Suprapubic skin (tissue), 4 donors: ENCODE results near the gene UNC5CL. TPM values are rescaled to one million over a fixed set of nuclear protein-coding genes. Genes with fewer than 3 reads are reported as not detected.

Source experiments
- DNase-seq, 2 donors: peaks; one replicate each; pipeline ENCODE4 v3.0.0-alpha.2; 2019; ENCODE audit warnings: low spot score in 2 of 2
- H3K27ac ChIP-seq: fragments of 200-600 bp; sonication (generic); one replicate; pipeline ENCODE4 v1.5.1; 2019
- H3K27me3 ChIP-seq: fragments of 200-600 bp; sonication (generic); one replicate; pipeline ENCODE4 v1.5.1; 2019
- H3K36me3 ChIP-seq: fragments of 200-600 bp; sonication (generic); one replicate; pipeline ENCODE4 v1.5.1; 2019
- H3K4me1 ChIP-seq: fragments of 200-600 bp; sonication (generic); one replicate; pipeline ENCODE4 v1.5.1; 2019
- H3K4me3 ChIP-seq: fragments of 200-600 bp; sonication (generic); one replicate; pipeline ENCODE4 v1.5.1; 2019; ENCODE audit warnings: mild to moderate bottlenecking
- H3K9me3 ChIP-seq: fragments of 200-600 bp; sonication (generic); one replicate; pipeline ENCODE4 v1.5.1; 2019
- EP300 ChIP-seq: sonication (generic); formaldehyde crosslinking; IDR thresholded peaks from one replicate; pipeline ENCODE4 v1.6.1; 2017; ENCODE audit warnings: antibody characterized with exemption
- POLR2A ChIP-seq, 2 donors: fragments of 450-650 bp; IDR thresholded peaks; one replicate each; pipeline ENCODE4 v1.6.1; 2017; ENCODE audit warnings: antibody characterized with exemption in 2 of 2, mild to moderate bottlenecking in 2 of 2, moderate library complexity in 2 of 2
- POLR2AphosphoS5 ChIP-seq, 3 donors: sonication (generic); formaldehyde crosslinking; IDR thresholded peaks; one replicate each; pipeline ENCODE4 v1.6.1; 2017; ENCODE audit warnings: antibody characterized with exemption in 3 of 3
- WGBS: methylation state at CpG from one replicate; pipeline ENCODE4 v1.1.5; 2018; 5-methylcytosine and 5-hydroxymethylcytosine counted together
- total RNA-seq, 4 donors: library from RNA; depleted of rRNA; stranded (reverse); fragments of >200 nt; gene quantifications; one replicate each; pipeline ENCODE4 v1.1.0, GENCODE V29; 2016
- TF ChIP-seq, protein P1 (sequence below), 2 donors: fragments of 200-600 bp in 1 of 2; fragments of 450-650 bp in 1 of 2; sonication (generic) in 1 of 2; IDR thresholded peaks; one replicate each; pipeline ENCODE4 v1.5.1; 2016 to 2019; ENCODE audit warnings: antibody characterized with exemption in 2 of 2, mild to moderate bottlenecking in 1 of 2, moderate library complexity in 1 of 2

UNC5CL gene
- total RNA-seq, 4 donors from 2014 or later, result 0.19 to 6.9 (median 1.4) TPM

DNA sequence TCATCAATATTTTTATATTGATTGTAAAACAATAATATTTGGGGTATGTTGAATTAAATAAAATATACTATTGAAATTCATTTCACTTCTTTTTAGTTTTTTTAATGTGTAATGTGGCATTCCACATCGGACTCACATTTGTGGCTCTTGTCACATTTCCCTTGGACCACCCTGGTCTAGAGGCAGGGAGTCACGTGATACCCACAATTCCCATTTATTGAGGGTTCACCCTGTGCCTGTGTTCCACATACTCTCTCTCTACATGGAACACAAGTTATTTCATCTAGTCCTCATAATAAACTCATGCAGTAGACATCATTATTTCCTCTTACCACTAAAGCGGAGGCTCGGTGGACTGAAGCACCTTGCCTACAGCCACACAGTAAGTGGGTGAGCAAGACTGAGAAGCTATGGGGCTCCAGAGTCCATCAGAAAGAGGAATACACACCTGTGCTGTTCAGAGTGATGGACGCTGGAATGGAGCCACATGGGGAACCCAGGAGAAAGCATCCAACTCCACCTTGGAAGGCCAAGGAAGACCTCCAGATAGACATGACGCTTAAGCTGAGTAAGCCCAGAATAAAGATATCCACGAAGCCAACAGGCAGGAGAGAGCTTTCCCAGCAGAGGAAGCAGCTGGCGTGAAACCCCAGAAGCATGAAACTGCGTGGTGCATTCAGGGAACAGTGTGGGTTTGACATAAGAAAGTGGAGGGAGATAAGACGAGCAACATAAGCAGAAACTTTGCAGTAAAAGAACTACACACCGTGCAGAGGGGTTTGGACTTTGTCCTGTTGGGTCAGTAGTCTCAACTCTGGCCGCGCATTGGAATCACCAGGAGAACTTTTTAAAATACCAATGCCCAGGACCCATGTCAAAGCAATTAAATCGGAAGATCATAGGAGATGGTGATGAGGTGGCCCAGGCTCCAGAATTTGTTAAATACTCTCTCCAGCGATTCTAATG is 49.5 kb downstream of the UNC5CL start:
- 86% methylated on average over 15 of the region's 15 CpGs for WGBS
- H3K27me3 ChIP-seq, result peaks cover 19% of the 10 kb centered on the region
- no peak overlapping the region for H3K4me3 ChIP-seq
- no peaks in the 10 kb centered on the region for H3K36me3 ChIP-seq
- DNase-seq, result no peak
- TF ChIP-seq POLR2A (IDR thresholded peaks at IDR 0.05) (no peak), EP300 (no peak), POLR2AphosphoS5 (IDR thresholded peaks at IDR 0.05) (no peak)
- TF ChIP-seq, protein P1, sequence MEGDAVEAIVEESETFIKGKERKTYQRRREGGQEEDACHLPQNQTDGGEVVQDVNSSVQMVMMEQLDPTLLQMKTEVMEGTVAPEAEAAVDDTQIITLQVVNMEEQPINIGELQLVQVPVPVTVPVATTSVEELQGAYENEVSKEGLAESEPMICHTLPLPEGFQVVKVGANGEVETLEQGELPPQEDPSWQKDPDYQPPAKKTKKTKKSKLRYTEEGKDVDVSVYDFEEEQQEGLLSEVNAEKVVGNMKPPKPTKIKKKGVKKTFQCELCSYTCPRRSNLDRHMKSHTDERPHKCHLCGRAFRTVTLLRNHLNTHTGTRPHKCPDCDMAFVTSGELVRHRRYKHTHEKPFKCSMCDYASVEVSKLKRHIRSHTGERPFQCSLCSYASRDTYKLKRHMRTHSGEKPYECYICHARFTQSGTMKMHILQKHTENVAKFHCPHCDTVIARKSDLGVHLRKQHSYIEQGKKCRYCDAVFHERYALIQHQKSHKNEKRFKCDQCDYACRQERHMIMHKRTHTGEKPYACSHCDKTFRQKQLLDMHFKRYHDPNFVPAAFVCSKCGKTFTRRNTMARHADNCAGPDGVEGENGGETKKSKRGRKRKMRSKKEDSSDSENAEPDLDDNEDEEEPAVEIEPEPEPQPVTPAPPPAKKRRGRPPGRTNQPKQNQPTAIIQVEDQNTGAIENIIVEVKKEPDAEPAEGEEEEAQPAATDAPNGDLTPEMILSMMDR (IDR thresholded peaks at IDR 0.05), result no peak
- no peaks in the 10 kb centered on the region for H3K4me1 ChIP-seq
- H3K27ac ChIP-seq, result no peak overlapping the region
- H3K9me3 ChIP-seq, result no peaks in the 10 kb centered on the region

DNA sequence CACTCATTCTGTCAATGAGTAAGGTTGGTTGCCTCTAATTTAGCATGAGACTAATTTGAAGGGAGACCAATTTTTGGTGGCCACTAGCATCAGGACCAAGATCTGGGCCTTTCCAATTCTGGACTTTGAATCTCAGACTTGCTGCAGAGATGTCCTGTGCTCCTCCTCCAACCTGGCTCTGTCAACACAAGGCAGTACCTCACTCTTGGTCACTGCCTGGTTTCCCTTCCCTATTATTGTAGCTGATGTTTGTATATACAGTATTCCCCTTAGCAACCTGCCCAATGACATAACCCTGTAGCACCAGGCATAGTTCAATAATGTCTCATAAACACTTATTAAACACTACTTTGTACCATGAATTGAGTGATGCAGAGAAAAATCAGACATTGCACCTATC is 50.4 kb downstream of the UNC5CL start:
- peaks cover 19% of the 10 kb centered on the region for H3K27me3 ChIP-seq
- TF ChIP-seq POLR2A (IDR thresholded peaks at IDR 0.05), result no peak
- no peak for TF ChIP-seq EP300
- no peak for TF ChIP-seq POLR2AphosphoS5 (IDR thresholded peaks at IDR 0.05)
- TF ChIP-seq, protein P1 (IDR thresholded peaks at IDR 0.05), result no peak
- H3K27ac ChIP-seq, result no peak overlapping the region
- no peaks in the 10 kb centered on the region for H3K36me3 ChIP-seq
- no peaks in the 10 kb centered on the region for H3K4me1 ChIP-seq
- no peak overlapping the region for H3K4me3 ChIP-seq
- H3K9me3 ChIP-seq, result no peaks in the 10 kb centered on the region
- DNase-seq, result no peak

DNA sequence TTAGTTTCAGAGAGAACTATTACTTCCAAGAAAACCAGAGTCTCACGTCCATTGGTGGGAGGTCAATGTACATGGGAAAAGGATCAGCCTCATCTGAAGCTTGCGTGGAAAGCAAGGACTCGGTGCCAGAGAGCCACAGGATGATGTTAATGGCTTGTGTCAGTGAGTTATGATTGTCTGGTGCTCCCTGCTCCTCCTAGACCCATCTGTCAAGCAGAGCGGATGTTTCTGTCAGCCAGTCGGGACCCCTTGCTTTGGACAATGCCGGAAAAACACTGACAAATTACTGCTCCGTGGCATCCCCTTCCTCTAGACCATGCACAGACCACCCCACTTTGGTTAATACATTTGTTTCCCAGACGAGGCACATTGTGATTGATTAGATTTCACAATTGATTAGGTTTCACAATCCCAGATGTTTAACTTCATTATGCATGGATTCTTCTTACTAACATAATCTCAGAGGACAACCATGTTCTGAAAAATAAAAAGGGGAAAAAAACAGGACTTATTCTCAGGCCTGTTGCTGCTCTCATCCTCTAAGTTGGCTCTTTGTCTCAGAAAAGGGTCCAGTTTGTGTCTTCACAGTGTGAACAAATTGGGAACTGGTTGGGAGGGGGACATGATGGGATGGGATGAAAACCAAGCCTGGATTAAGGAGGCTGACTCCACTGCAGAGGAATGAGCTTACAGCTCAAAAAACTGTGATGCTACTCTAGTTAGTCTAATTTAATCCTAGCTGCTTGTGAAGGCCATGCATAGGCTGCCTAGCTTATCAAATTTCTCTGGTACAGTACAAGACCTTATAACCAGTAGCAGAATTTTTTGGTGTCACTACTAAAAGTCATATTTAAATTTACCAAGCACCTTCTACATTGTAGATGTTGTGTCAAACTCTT is 51.9 kb downstream of the UNC5CL start:
- no peak overlapping the region for H3K4me3 ChIP-seq
- no peaks in the 10 kb centered on the region for H3K4me1 ChIP-seq
- H3K27me3 ChIP-seq, result peaks cover 19% of the 10 kb centered on the region
- H3K36me3 ChIP-seq, result no peaks in the 10 kb centered on the region
- TF ChIP-seq, protein P1 (IDR thresholded peaks at IDR 0.05), result no peak
- no peak for TF ChIP-seq POLR2A (IDR thresholded peaks at IDR 0.05)
- no peak for TF ChIP-seq POLR2AphosphoS5 (IDR thresholded peaks at IDR 0.05)
- TF ChIP-seq EP300, result no peak
- H3K9me3 ChIP-seq, result no peaks in the 10 kb centered on the region
- no peak for DNase-seq
- no peak overlapping the region for H3K27ac ChIP-seq
- WGBS, result 62% methylated on average over 8 of the region's 8 CpGs

DNA sequence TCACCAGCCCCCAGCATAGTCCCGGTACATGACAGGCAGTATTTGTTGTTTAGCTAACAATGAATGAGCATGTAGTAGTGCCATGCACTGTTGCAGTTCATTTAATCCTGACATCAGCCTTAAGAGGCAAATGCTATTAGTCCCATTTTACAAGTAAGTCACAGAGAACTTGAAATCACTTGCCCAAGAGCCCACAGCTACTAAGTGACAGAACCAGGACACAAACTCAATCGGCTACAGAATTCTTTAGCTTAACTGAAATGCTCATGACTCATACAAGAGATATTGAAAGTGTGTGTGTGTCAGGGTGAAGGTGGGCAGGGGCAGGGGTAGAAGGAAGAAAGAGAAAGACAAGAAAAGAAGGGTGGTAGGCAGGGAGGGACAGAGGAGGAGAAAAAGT is 52.7 kb downstream of the UNC5CL start:
- WGBS, result 51% methylated on average over 2 of the region's 2 CpGs
- Histone ChIP-seq H3K27me3 (peaks cover 13% of the 10 kb centered on the region), H3K36me3 (no peaks in the 10 kb centered on the region), H3K4me3 (no peak overlapping the region), H3K4me1 (no peaks in the 10 kb centered on the region), H3K27ac (no peak overlapping the region), H3K9me3 (no peaks in the 10 kb centered on the region)
- TF ChIP-seq, protein P1 (IDR thresholded peaks at IDR 0.05), result no peak
- no peak for DNase-seq

DNA sequence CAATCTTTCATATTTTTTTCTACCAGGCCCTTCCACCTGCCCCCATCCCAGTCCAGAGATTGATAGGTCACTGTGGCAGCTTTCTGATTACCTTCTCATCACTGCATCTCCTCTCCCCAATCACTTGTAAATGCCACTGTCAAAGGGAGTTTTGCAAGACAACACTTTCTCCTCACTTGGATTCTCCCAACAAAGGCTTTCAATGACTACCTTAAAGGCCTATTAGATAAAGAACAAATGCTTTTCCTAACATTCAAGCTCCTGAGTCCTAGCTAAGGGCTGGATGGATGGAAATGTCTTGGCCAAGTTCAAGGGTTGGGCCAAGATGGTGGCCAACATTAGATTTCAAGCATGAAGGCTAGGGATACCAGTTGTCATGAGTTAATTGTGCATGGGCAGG is 55.3 kb downstream of the UNC5CL start:
- Histone ChIP-seq H3K4me3 (no peak overlapping the region), H3K4me1 (no peaks in the 10 kb centered on the region), H3K9me3 (no peaks in the 10 kb centered on the region), H3K27me3 (peaks cover 20% of the 10 kb centered on the region), H3K27ac (no peak overlapping the region), H3K36me3 (no peaks in the 10 kb centered on the region)
- TF ChIP-seq, protein P1 (IDR thresholded peaks at IDR 0.05), result no peak
- no peak for TF ChIP-seq EP300
- DNase-seq, result no peak
